HG03432 (cell line): Measurements from ENCODE around the gene RET.
A peak's percentile ranks its signal among the peaks of the same experiment; 100 is the strongest.

Source experiments
- ATAC-seq: cut with Tn5 transposase; IDR thresholded peaks from one replicate; pipeline ENCODE4 v1.9.1; 2021; ENCODE audit warnings: mild to moderate bottlenecking, moderate library complexity; ENCODE audit not compliant: unreplicated experiment

RET gene

DNA sequence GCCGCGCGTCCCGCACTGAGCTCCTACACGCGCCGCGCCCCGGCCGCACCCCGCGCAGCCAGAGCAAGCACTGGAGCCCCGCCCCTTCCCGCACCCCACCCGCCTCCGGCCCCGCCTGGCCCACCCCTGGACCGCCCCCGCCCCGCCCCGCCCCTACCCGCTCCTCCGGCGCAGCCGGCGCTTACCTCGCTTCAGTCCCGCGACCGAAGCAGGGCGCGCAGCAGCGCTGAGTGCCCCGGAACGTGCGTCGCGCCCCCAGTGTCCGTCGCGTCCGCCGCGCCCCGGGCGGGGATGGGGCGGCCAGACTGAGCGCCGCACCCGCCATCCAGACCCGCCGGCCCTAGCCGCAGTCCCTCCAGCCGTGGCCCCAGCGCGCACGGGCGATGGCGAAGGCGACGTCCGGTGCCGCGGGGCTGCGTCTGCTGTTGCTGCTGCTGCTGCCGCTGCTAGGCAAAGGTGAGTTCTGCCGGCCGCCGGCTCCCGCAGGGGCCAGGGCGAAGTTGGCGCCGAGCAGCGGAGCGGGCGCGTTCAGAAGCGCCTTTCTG lies at the start of gene RET:
Gene RET, plus strand, starts transcription at position 194 of the 545 bp plus-strand sequence. Its CDS starts 190 bp downstream, at position 384.
- no peak for ATAC-seq

DNA sequence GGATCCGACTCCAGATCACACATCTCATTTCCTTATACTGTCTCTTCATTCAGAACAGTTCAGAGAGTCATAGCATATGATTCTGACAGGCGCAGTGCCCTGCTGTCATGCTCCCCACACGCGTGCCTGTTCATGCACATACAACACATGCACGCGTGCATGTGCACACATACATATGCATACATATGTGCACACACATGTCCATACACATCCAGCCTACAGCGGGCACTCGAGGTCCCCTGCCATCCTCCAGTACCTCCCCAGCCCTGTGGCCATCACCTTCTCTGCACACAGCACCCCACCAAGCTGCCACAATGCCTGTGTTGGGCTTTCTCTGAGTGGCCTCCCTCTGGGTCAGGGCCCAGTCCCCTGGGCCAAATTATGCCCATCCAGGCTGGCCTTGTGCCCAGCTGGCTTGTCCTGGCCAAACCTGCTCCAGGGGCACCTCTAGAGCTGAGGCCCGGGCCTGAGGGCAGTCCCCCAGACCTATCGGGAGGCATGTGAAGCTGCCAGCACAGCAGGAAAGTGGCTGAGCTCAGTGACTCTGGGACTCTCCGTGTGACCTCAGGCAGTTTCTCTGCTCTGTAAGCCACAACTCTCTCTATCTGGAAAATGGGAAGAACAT lies 49.4 kb upstream of the RET start:
- no peak for ATAC-seq

DNA sequence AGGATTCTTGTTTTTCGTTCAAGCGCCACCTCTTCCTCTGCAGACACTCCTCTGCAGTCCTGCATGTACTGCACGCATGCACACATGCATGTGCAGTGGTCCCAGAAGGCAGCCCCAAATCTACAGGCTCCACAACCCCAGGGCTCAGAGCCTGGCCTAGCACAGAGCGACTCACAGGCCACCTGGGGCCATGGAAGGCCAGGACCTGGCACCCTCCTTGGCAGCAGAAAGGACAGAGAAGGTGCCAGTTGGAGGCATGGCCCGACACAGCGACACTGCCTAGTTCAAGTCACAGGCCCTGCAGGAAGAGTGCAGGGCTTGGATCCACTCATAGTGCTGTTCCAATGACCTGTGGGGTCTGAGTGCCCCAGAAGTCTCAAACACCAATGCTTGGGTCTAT lies 48.7 kb upstream of the RET start:
- no peak for ATAC-seq

DNA sequence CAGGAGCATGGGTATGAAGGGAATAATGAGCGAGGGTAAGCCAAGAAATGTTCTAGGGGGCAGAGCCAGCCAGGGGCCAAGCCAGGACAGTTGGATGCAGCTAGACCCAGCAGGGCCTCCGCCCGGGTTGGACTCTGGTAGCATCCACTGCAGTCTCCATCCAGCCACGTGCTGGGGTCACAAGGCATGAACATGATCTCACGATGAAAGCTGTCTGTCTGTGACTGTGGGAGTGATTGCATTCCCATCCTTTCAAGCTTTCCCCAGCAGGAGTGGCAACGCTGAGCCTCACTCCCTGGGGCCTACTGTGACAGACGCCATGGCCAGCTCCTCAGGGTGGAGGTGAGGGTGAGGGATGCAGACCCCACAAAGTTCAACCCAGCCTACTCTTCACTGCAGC lies 47.8 kb upstream of the RET start:
- ATAC-seq, result no peak

DNA sequence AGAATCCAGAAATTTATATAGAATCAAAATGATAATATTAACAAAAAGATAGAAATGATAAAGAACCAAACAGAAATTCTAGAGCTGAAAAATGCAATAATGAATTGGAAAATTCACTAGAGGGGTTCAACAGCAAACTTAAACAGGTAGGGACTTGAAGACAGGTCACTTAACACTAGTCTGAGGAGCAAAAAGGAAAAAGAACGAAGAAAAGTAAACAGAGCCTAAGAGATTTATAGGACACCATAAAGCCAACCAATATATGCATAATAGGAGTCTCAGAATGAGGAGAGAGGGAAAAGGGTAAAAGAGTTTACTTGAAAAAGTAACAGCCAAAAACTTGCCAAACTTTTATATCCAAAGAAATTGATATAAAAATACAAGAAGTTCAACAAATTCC lies 44.3 kb upstream of the RET start:
- ATAC-seq, result no peak

DNA sequence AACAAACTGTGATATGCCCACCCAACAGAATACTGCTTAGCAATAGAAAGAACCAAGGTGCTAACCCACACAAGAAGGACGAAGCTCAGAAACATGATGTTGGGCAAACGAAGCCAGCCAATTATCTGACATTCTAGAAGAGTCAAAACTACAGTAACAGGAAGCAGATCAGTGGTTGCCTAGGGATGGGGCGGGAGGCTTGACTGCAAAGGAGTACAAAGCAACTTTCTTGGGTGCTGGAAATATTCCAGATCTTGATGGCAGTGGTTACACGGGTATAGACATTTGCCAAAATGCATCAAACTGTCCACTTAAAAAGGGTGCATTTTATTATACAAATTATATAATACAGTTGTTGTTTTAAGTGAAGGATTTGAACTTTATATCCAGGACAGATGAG lies 41.1 kb upstream of the RET start:
- ATAC-seq, result no peak

DNA sequence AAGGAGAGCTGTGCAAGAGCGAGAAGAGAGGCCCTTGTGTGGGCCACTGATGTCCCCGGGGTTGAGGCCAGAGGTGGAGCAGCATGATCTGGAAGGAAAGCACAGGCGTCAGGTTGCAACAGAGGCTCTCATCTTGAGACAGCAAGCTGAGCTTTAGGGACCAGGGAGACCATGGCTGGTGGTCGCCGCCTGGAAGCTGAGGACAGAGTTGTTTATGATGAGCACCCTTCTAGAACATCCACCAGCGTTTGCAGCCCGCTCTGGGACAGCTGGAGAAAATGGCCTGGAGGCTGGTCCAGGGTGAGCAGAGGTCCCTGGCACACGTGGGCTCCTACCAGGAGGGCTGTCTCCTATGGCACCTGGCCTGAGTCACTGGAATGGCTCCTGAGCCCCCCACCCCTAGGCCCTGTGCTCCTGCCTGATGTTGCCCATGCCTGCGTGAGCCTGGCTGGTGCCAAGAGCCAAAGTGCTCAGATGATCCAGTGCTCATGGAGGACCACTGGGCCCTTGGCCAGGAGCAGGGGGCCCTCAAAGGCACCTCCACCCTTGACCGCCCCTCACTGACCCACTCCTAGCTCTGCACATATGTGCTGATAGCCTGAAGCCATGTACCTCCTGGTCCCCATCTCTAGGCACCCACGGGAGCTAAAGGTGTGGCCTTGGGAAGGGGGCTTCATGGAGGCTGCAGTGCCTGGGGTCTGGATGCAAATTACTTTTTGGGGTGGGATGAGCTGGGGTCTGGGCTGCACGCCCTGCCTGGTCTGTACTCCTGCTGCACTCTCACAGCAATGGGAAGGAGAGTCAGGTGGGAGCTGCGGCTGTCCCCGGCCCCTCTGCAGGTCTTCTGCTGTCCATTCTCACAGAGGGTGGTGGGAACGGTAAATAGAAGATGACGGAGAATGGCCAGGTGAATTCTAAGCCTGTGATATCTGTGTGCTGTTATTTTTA lies 40.1 kb upstream of the RET start:
- no peak for ATAC-seq

DNA sequence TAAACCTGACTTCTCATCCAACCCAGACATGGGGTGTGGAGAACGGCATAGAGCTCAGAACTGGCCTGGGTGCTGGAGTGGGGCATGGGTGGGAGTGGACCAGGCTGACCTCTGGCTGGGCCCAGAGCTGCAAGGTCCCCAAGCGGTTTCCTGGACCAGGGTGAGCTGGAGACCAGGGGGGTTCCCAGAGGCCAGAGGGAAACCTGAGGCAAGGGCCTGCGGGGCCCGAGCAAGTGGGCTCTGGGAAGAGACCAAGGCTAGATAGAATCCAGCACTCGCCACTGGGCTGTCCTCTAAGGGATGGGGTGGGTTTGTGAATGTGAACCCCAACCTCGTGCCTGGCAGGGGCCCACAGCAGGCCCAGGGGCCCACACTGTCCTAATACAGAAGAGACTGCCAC lies 39.4 kb upstream of the RET start:
- ATAC-seq, result no peak

DNA sequence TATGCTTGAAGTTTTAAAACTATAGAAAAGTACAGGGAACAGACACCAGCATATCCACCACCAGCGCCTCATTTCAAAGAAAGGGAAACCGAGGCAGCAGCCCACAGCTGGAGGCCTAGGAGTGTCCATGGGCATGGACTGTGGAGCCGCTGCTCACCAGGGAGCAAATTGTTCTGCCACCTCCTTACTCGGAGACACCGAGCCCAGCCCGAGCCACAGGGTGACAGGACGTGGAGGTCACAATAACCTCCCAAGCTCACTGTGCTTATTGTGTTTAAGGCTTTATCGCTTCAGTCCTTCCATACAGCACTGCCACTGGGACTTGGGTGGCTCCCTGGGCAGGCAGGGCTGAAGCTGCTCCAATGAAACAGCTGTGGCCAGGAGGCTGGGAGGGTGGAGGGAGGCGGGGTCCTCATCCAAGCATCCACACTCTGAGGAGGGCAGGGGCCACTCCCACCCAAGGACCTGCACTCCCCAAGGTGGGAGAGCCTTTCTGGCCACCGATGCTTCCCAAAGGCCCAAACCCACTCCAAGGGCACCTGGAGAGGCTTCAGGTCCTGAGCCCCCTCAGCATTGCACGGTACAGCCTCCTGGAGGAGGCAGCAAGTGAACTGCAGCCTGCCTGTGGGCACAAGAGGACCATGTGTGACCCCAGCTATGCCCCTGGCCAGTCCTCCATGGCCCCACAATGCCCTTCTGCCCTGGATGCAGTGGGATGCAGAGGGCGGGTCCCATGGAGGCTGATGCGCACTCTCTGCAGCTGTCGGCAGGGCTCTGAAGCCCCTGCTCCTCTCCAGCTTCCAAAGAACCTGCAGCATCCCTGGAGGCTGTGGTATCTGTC lies 38.7 kb upstream of the RET start:
- no peak for ATAC-seq

DNA sequence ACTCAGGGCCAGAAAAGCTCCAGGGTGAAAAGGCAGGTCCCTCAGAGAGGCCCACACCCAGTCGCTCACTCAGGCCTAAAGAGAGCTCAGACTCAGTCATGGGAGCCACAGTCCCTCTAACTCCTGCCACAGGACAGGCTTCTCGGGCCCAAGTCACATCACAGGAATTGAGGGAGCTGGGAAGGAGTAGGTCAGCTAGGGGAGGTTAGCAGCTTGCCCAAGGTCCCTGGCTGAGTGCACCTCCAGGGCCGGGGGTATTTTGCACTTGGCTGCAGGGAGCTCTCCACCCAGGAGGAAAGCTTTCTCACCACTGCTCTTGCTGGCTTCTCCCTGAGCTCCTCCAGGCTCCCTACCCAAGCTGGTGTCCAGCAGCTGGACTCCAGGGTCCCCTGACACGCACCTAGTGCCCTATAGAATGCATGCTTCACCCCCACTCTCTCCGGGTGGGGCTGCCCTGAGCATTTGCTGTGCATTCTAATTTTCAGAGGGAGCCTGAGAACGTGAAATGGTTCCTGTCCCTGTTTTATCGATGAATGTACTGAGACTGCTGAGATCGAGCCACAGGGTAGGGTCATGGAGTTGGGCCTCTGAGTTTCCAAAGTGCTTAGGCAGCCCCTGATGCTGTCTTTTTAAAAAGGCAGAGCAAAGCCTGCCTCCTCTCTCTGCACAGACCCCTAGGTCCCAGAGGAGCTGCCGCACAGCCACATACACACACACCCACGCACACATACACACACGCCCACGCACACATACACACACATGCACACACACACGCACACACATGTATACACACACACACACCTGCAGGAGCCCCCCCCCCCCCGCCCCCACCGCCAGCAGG lies 37.9 kb upstream of the RET start:
- no peak for ATAC-seq

DNA sequence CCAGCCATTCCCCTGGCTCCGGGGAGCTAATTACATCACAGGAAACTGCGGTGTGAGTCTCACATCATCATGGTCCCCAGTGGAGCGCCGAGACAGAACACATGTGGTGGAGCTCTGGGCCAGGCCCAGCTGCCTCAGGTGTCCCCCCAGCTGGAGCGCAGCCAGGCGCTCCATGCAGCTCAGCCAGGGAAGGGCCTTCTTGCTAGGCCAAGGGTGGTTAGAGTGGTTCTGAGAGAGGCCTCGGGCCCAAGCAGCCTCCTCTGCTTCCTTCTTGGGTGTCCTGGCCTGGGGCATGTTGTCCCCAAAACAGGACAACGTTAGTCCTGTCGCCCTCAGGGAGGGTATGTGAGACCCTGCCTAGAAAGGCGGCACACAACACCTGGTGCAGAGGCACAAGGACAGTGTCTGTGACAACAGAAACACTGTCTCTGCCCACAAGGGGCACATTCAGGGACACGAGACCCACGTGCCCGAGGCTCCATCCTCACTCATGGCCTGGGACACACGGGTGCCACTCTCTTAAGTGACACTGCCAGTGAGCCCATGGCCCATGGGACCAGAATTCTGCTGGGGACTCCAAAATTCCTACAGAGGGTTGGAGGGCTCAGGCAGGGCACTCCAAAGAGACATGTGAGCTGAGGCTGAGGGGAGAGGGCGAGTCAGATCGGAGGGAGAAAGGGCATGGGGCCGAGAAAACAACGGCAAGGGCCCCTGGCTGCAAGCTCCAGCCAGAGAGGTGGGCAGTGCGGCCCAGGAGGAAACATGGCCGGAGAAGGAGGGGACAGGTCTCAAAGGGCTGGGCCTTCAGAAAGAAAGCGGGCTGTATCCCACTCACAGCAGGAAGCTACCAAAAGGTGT lies 37.0 kb upstream of the RET start:
- peak; percentile 44 for ATAC-seq

DNA sequence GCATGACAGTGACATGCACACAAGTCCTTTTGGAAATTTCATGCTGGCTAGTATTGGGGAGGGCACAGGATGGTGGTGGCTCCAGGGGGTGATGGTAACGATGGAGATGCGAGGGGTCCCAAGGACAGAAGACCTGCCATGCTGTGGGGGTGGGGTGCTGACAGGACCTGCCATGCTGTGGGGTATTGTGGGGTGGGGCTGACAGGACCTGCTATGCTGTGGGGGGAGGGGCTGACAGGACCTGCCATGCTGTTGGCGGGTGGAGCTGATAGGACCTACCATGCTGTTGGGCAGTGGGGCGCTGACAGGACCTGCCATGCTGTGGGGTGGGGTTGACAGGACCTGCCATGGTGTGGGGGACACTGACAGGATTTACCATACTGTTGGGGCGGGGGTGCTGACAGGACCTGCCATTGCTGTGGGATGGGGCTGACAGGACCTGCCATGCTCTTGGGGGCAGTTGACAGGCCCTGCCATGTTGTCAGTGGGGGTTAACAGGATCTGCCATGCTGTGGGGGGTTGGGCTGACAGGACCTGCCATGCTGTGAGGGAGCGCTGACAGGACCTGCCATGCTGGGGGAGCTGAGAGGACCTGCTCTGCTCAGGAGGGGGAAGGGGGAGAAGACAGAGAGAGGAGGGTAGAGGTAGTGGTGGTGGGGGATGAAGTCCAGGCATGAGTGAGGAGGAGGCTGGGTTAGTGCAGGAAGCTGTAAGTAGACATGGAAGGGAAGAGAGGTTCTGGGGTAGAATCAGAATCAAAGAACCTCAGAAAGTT lies 36.2 kb upstream of the RET start:
- no peak for ATAC-seq

DNA sequence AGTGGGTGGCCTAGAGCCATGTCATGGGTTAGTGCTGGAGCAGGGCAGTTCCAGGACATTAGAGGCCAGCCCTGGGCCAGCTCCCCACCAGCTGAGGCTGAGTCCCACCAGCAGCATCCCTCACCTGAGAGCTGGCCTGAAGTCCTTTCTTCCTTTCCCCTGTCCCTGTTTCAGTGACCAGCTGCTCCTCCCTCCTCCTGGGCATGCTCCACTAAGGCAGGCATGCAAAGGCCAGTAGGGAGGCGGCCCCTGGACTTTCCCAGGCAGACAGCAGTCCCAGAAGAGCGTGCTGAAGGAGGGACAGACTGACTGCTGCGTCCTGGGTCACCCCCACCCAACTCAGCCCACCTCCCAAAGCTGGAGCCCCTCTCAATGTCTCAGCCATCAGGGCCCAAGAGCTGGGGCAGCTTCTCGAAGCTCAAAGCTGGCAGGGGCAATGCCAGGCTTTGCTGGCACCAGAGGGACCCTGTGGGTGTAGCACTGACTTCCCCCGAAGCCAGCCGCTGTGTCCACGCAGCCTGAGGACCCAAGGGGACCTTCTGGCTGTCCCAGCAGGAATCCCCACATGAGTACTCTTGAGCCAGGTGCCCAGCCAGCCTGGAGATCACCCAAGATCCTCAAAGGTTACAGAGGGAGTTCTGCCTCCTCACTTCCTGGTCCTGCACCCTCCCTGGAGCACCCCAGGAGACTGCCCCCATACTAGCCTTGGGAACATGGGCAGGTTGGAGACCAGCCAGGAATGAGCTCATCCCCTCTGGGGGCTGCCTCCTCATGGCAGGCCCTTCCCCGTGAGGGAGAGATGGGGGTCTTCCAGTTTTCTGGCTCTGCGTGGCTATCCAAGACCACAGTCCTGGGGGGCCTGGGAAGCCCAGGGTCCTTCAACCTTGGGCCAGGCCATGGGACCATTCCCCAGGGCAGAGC lies 35.2 kb upstream of the RET start:
- no peak for ATAC-seq

DNA sequence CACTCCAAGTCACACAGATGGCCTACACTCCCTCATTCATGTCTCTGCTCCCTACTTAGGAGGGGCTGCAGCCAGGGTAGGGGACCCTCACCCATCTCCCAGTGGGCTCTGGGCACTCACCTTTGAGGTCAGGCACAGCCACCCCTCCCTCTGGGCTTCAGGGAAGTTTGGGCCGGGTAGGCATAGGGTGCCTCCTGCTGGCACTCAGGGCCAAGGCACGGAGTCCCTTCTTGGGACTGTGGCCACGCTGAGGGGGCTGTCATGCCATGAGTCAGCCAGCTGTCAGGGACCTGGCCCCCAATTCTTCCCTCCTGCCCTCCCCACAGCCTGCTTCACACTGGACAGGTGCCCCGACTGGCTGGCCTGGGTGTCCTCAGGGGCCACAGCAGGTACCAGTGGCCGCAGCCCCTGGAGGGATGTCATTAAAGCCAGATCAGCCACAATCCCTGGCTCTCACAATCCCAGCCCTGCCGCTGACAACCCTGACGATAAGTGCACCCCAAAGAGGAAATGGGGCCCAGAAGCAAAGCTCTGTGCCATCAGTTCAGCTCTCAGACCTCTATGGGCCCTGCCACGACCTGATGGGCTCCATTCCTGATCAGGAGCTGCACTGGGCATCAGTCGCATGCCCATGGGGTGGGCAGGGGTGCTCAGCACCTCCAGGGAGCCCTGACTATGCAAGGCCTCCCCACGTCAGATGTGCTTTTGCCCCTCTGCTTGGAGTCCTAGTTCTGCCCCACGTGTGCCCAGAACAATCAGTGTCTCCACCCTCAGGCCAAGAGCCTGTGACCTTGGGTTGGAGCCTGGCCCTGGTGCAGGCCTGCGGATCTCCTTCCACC lies 34.1 kb upstream of the RET start:
- no peak for ATAC-seq

DNA sequence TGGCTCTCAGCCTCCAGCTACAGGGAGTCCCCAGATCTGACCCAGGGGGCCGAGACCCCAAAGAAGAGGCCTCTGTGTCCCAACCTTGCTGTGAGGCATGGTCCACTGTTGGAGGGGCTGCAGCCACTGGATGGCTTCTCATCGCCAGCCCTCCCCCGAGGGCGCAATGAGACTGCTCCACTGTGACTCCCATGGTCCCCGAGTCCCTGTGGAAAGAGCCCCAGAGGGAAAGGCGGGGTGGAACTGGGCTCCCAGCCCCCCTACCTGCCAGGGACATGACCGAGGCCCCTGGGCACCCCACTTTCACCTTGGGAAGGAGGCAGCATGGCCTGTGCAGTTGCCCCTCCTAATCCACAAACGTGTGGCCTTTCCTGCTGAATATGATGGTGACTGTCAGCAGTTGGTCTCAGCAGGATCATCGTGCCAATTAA lies 33.5 kb upstream of the RET start:
- ATAC-seq, result no peak

DNA sequence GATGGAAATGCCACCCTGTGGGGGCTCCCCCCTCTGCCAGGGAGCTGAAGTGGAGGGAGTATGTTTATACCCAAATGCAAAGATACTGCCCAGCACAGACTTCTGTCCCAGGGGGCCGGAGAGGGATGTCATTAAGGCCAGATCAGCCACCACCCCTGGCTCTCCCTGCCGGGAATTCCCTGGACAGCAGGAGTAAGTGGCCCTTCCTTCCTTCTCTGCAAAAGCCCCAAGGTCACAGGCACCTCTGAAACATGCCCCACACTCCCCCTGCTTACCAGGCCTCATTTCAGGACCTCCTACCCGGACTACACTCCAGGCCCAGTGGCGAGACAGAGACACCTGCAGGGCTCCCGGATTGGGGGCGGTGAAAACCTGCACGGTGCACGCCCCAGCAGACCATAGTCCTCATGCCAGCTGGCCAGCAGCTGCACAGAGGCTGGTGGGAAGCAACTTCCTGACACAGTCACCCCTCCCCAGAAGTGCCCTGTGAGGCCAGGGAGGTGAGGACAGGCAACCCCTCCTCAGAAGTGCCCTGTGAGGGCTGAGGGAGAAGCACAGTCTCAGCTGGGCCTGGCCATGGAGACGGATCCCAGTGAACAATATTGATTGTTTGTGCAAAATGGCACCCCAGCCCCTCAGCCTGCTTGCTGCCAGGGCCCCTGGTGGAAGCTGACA lies 33.0 kb upstream of the RET start:
- no peak for ATAC-seq
